ENCODE data around the gene MAD1L1.

MAD1L1 gene

DNA sequence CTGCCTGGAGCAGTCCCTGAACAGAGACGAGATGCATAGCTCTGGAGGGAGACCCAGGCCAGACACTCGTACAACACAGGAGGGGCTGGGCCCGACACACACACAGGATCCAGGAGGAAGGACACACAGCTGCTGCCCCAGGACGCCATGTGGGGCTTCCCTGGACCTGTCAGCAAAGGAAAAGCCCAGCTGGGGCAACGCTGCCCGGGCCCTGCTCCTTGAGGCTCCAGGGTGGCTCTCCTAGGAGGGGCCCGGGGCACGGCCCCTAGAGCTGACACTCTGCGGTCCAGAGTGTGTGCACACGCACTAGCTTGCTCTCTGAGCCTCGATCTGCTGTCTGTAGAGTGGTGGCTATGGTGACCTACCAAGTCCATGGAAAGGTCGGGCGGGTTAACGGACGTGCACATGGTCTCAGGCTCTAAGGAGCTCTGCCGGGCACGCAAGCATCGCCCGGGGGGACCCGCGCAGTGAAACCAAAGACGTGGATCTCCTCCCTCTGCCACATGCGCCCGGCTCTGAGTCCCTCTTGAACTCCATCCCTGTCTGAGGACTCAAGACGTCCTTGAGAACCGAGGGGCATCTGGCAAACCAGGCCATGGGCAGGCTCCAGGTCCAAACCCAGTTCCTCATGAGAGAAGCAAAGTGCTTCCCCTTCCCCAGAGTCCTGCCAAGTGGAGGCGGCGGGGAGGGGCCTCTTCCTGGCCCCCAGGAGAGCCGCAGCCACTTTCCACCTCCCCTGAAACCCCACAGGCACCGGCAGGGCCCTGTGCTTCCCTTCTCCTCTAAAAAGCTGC, 283.7 kb downstream of the MAD1L1 start:
- Histone ChIP-seq H3K27me3 (ENCODE audit: low read length) (no peaks in the 10 kb centered on the region), H2AFZ (ENCODE audit: low read depth, low read length, severe bottlenecking) (no peak overlapping the region), H3K9me2 (replicated peaks; ENCODE audit: insufficient read depth, low read length) (no peaks in the 10 kb centered on the region), H3F3A (ENCODE audit: insufficient read depth) (no peaks in the 10 kb centered on the region), H3K79me2 (ENCODE audit: insufficient read depth, low read length) (no peaks in the 10 kb centered on the region), H4K20me1 (ENCODE audit: low read depth, low read length) (no peaks in the 10 kb centered on the region), H3K4me3 (ENCODE audit: insufficient read depth, low read length, poor library complexity, severe bottlenecking) (no peak overlapping the region), H3K27ac (ENCODE audit: low read depth, low read length) (no peak overlapping the region), H3K9ac (ENCODE audit: low read length) (no peak overlapping the region), H3K36me3 (ENCODE audit: low read length) (no peaks in the 10 kb centered on the region), H3K9me3 (ENCODE audit: insufficient read depth, low read length) (no peaks in the 10 kb centered on the region), H3K4me2 (ENCODE audit: low read depth, low read length, poor library complexity, severe bottlenecking) (no peak overlapping the region)
- TF ChIP-seq, protein P1, sequence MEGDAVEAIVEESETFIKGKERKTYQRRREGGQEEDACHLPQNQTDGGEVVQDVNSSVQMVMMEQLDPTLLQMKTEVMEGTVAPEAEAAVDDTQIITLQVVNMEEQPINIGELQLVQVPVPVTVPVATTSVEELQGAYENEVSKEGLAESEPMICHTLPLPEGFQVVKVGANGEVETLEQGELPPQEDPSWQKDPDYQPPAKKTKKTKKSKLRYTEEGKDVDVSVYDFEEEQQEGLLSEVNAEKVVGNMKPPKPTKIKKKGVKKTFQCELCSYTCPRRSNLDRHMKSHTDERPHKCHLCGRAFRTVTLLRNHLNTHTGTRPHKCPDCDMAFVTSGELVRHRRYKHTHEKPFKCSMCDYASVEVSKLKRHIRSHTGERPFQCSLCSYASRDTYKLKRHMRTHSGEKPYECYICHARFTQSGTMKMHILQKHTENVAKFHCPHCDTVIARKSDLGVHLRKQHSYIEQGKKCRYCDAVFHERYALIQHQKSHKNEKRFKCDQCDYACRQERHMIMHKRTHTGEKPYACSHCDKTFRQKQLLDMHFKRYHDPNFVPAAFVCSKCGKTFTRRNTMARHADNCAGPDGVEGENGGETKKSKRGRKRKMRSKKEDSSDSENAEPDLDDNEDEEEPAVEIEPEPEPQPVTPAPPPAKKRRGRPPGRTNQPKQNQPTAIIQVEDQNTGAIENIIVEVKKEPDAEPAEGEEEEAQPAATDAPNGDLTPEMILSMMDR (IDR thresholded peaks at IDR 0.05; ENCODE audit: insufficient read depth, low read length, poor library complexity, severe bottlenecking), result no peak
- no peak for TF ChIP-seq EZH2phosphoT487 (conservative IDR thresholded peaks at IDR 0.05; ENCODE audit: low read length)

DNA sequence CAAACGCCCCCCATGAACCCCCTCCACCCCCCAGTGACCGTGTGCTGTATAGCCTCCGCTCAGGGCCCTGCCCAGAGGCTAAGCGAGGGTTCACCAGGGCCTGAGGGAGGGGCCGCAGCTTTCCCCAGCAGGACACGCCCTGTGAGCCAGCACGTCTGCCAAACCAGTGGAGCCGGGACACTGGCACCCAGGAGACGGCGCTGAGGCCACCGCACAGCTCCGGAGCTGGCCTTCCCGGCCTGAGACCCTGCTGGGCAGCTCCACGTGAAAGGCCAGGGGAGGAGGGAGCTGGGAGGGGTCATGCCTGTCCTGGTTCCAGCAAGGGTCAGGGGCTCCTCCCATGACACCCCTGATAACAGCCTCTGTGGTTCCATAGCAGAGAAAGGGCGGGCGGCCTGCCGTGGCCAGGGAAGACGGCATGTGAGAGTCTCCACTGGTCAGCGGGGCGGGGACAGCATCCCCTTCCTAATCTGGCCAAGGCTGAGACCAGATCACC, 284.4 kb downstream of the MAD1L1 start:
- Histone ChIP-seq H3F3A (ENCODE audit: insufficient read depth) (no peaks in the 10 kb centered on the region), H3K27me3 (ENCODE audit: low read length) (no peaks in the 10 kb centered on the region), H3K36me3 (ENCODE audit: low read length) (no peaks in the 10 kb centered on the region), H3K9me3 (ENCODE audit: insufficient read depth, low read length) (no peaks in the 10 kb centered on the region), H3K79me2 (ENCODE audit: insufficient read depth, low read length) (no peaks in the 10 kb centered on the region), H3K4me3 (ENCODE audit: insufficient read depth, low read length, poor library complexity, severe bottlenecking) (no peak overlapping the region), H2AFZ (ENCODE audit: low read depth, low read length, severe bottlenecking) (no peak overlapping the region), H3K9ac (ENCODE audit: low read length) (no peak overlapping the region), H4K20me1 (ENCODE audit: low read depth, low read length) (no peaks in the 10 kb centered on the region), H3K9me2 (replicated peaks; ENCODE audit: insufficient read depth, low read length) (no peaks in the 10 kb centered on the region), H3K27ac (ENCODE audit: low read depth, low read length) (no peak overlapping the region), H3K4me2 (ENCODE audit: low read depth, low read length, poor library complexity, severe bottlenecking) (no peak overlapping the region)
- TF ChIP-seq EZH2phosphoT487 (conservative IDR thresholded peaks at IDR 0.05; ENCODE audit: low read length), result no peak
- TF ChIP-seq, protein P1 (IDR thresholded peaks at IDR 0.05; ENCODE audit: insufficient read depth, low read length, poor library complexity, severe bottlenecking), result no peak

DNA sequence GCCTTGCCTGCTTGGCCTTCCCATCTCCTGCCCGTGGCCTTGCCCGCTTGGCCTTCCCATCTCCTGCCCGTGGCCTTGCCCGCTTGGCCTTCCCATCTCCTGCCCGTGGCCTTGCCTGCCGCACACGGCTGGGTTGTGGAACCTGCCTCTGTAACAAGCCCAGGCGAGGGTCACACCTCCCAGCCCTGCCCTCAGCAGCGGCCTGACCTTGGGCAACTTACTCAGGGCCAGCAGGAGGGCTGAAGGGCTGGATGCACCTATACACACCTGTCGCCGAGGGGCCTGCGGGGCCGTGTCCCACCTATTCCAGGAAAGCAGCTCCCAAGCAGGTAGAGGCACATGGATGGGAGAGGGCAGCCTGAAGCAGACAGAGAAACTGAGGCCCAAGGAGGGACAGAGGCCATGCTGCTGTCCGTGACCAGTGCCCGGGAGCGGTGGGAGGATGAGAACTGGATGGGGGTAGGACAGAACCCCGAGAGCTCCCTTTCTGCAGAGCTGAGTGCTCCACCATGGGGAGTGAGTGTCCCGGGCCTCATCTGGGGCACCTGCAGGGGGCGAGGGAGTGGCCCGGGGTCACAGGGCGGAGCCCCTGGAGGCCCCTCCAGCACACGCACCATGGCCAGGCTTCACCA, 285.0 kb downstream of the MAD1L1 start:
- Histone ChIP-seq H3K9me3 (ENCODE audit: insufficient read depth, low read length) (no peaks in the 10 kb centered on the region), H3K27me3 (ENCODE audit: low read length) (no peaks in the 10 kb centered on the region), H3K27ac (ENCODE audit: low read depth, low read length) (no peak overlapping the region), H3F3A (ENCODE audit: insufficient read depth) (no peaks in the 10 kb centered on the region), H2AFZ (ENCODE audit: low read depth, low read length, severe bottlenecking) (no peak overlapping the region), H3K4me2 (ENCODE audit: low read depth, low read length, poor library complexity, severe bottlenecking) (no peak overlapping the region), H3K9ac (ENCODE audit: low read length) (no peak overlapping the region), H3K9me2 (replicated peaks; ENCODE audit: insufficient read depth, low read length) (no peaks in the 10 kb centered on the region), H4K20me1 (ENCODE audit: low read depth, low read length) (no peaks in the 10 kb centered on the region), H3K79me2 (ENCODE audit: insufficient read depth, low read length) (no peaks in the 10 kb centered on the region), H3K4me3 (ENCODE audit: insufficient read depth, low read length, poor library complexity, severe bottlenecking) (no peak overlapping the region), H3K36me3 (ENCODE audit: low read length) (no peaks in the 10 kb centered on the region)
- TF ChIP-seq EZH2phosphoT487 (conservative IDR thresholded peaks at IDR 0.05; ENCODE audit: low read length), result no peak
- TF ChIP-seq, protein P1 (IDR thresholded peaks at IDR 0.05; ENCODE audit: insufficient read depth, low read length, poor library complexity, severe bottlenecking), result no peak
